SK-N-SH treated with all-trans-retinoic acid at 6 μM for 48 hours (cell line): ENCODE measurements around the gene ZNF69.

ENCODE experiments used
- GLIS3 ChIP-seq: fragments of 250-450 bp; sonication (Bioruptor Pico); IDR thresholded peaks from 2 replicates; pipeline ENCODE4 v1.5.0; 2020; ENCODE audit warnings: mild to moderate bottlenecking, moderate library complexity
- ISL1 ChIP-seq: fragments of 250-450 bp; sonication (Bioruptor Pico); IDR thresholded peaks from 2 replicates; pipeline ENCODE4 v2.1.2; 2022; ENCODE audit warnings: mild to moderate bottlenecking, moderate library complexity
- PATZ1 ChIP-seq: fragments of 250-450 bp; sonication (Bioruptor Pico); IDR thresholded peaks from 2 replicates; pipeline ENCODE4 v1.8.0; 2020; ENCODE audit warnings: mild to moderate bottlenecking, moderate library complexity, borderline replicate concordance

GRCh38 chr19:11887611-11888531, at the start of gene ZNF69:
- TF ChIP-seq PATZ1 (CRISPR knock-in tag) = no peak
- no peak for TF ChIP-seq GLIS3 (CRISPR knock-in tag)
- TF ChIP-seq ISL1 (CRISPR knock-in tag) = no peak
